Endothelial cell of umbilical vein (primary cell): ENCODE data around the gene MXI1. TPM values are rescaled to one million over a fixed set of nuclear protein-coding genes. Genes with fewer than 3 reads are reported as not detected.

Experiments
- BruUV-seq: library from RNA; stranded (reverse); fragments of 400-500 nt; replicated peaks from 2 replicates; lab custom pipeline; 2021; lab: Mats Ljungman, UMichigan
- CTCF ChIA-PET: fragments of 300-600, 350-600 bp; sonication (Branson Sonifier 250); formaldehyde crosslinking; loops from one replicate; lab custom pipeline; 2021; ENCODE audit warnings: antibody characterized with exemption, inconsistent platforms; lab: Charles Lee
- POLR2A ChIA-PET: fragments of 300-600, 350-600 bp; sonication (Branson Sonifier 250); formaldehyde crosslinking; loops from one replicate; lab custom pipeline; 2021; ENCODE audit warnings: antibody characterized with exemption, inconsistent platforms; lab: Charles Lee
- DNase-seq: peaks from one replicate; pipeline ENCODE4 v3.0.0-alpha.2; 2011; ENCODE audit warnings: low read depth, low spot score
- FAIRE-seq: peaks from 2 replicates; lab custom pipeline; 2011; peaks lifted over from hg19 to GRCh38; lab: Jason Lieb, UNC
- H2AFZ ChIP-seq: 2 replicates; pipeline ENCODE4 v1.6.0; 2012; ENCODE audit warnings: low read depth, low read length, control low read depth, inconsistent platforms
- H3K27ac ChIP-seq: 2 replicates; pipeline ENCODE4 v1.5.1; 2011; ENCODE audit warnings: low read depth, mild to moderate bottlenecking, control low read depth, low read length, moderate library complexity; ENCODE audit not compliant: insufficient read depth
- H3K27me3 ChIP-seq, 2 experiments: 2 replicates each; pipeline versions ENCODE4 v1.6.0 to v1.6.1; 2011; ENCODE audit warnings: low read length in 2 of 2, mixed read lengths in 1 of 2; ENCODE audit not compliant: control insufficient read depth in 2 of 2, insufficient read depth in 2 of 2
- H3K36me3 ChIP-seq, 2 experiments: 2 replicates in 1 of 2; 3 replicates in 1 of 2; pipeline ENCODE4 v1.5.1; 2011; ENCODE audit warnings: low read length in 2 of 2, mild to moderate bottlenecking in 1 of 2, moderate library complexity in 1 of 2; ENCODE audit not compliant: control insufficient read depth in 2 of 2, insufficient read depth in 2 of 2; ENCODE audit errors: extremely low read depth in 1 of 2
- H3K4me1 ChIP-seq: 3 replicates; pipeline ENCODE4 v1.5.1; 2011; ENCODE audit warnings: mild to moderate bottlenecking, low read length; ENCODE audit not compliant: control insufficient read depth, insufficient read depth; ENCODE audit errors: extremely low read depth
- H3K4me2 ChIP-seq: 2 replicates; pipeline ENCODE4 v1.6.1; 2011; ENCODE audit warnings: low read length, control low read depth, mixed read lengths; ENCODE audit not compliant: insufficient read depth
- H3K4me3 ChIP-seq, 3 experiments: fragments of 200-600 bp in 1 of 3; sonication (generic), shearing (Covaris generic) in 1 of 3; replicated peaks in 1 of 3; 2 replicates each; pipeline ENCODE4 v1.5.1; 2011 to 2016; ENCODE audit warnings: control low read depth in 3 of 3, low read length in 3 of 3, mild to moderate bottlenecking in 2 of 3, inconsistent platforms in 1 of 3, low read depth in 1 of 3, moderate library complexity in 1 of 3; ENCODE audit not compliant: insufficient read depth in 1 of 3
- H3K79me2 ChIP-seq: 2 replicates; pipeline ENCODE4 v1.6.0; 2012; ENCODE audit warnings: low read length, inconsistent platforms; ENCODE audit not compliant: control insufficient read depth, insufficient read depth
- H3K9ac ChIP-seq: replicated peaks from 2 replicates; pipeline ENCODE3; 2011; ENCODE audit warnings: low read length, control low read depth; ENCODE audit not compliant: insufficient read depth; ENCODE audit errors: extremely low read depth
- H3K9me1 ChIP-seq: replicated peaks from 3 replicates; pipeline ENCODE4 v1.6.0; 2011; ENCODE audit warnings: mild to moderate bottlenecking, low read length; ENCODE audit not compliant: control insufficient read depth, insufficient read depth; ENCODE audit errors: extremely low read depth
- H3K9me3 ChIP-seq: replicated peaks from 2 replicates; pipeline ENCODE4 v1.5.1; 2012; ENCODE audit warnings: low read length, inconsistent platforms; ENCODE audit not compliant: control insufficient read depth, insufficient read depth
- H4K20me1 ChIP-seq: replicated peaks from 2 replicates; pipeline ENCODE3; 2011; ENCODE audit warnings: mild to moderate bottlenecking, low read length; ENCODE audit not compliant: control insufficient read depth, insufficient read depth; ENCODE audit errors: extremely low read depth
- CTCF ChIP-seq, 2 donors: IDR thresholded peaks; 1 replicate in 1 of 2; 2 replicates in 1 of 2; pipeline ENCODE4 v1.5.1; 2011; ENCODE audit warnings: low read length in 2 of 2, mild to moderate bottlenecking in 2 of 2, moderate library complexity in 2 of 2, control low read depth in 1 of 2, inconsistent platforms in 1 of 2, low read depth in 1 of 2; ENCODE audit not compliant: insufficient read depth in 1 of 2; ENCODE audit errors: extremely low read depth in 1 of 2
- EZH2 ChIP-seq: IDR thresholded peaks from 2 replicates; pipeline ENCODE4 v1.6.1; 2012; ENCODE audit warnings: borderline replicate concordance, low read depth, mild to moderate bottlenecking, moderate library complexity, low read length, inconsistent platforms; ENCODE audit not compliant: severe bottlenecking
- FOS ChIP-seq: IDR thresholded peaks from 2 replicates; pipeline ENCODE4 v1.6.1; 2011; ENCODE audit warnings: mild to moderate bottlenecking, low read length, moderate library complexity, borderline replicate concordance; ENCODE audit not compliant: insufficient read depth
- GATA2 ChIP-seq: IDR thresholded peaks from 2 replicates; pipeline ENCODE4 v1.7.0; 2011; ENCODE audit warnings: low read depth, mild to moderate bottlenecking, moderate library complexity, mixed read lengths, low read length; ENCODE audit not compliant: insufficient read length, insufficient read depth
- JUN ChIP-seq: IDR thresholded peaks from 2 replicates; pipeline ENCODE4 v1.6.1; 2011; ENCODE audit warnings: borderline replicate concordance, low read depth; ENCODE audit not compliant: insufficient read length, insufficient read depth
- MAX ChIP-seq: IDR thresholded peaks from 2 replicates; pipeline ENCODE4 v1.6.1; 2011; ENCODE audit not compliant: insufficient read depth, insufficient read length
- MYC ChIP-seq: IDR thresholded peaks from one replicate; pipeline ENCODE4 v1.6.1; 2011; ENCODE audit warnings: mild to moderate bottlenecking, low read depth, low read length
- POLR2A ChIP-seq: IDR thresholded peaks from 2 replicates; pipeline ENCODE4 v1.6.1; 2012; ENCODE audit warnings: low read depth, mild to moderate bottlenecking, control low read depth, low read length
- POLR2AphosphoS5 ChIP-seq: IDR thresholded peaks from 2 replicates; pipeline ENCODE4 v1.6.1; 2012; ENCODE audit warnings: low read depth, mild to moderate bottlenecking, control low read depth, low read length, moderate library complexity; ENCODE audit not compliant: insufficient read depth
- dilution Hi-C: fragments of 300-500 bp; cut with MboI; formaldehyde crosslinking; loops from one replicate; pipeline ENCODE4 v1.15.0; 2019; ENCODE audit warnings: low sequenced_read_pairs; ENCODE audit not compliant: extremely low pct_ligation_motif_present
- intact Hi-C: fragments of 100-400 bp; cut with micrococcal nuclease; formaldehyde crosslinking; loops from one replicate; pipeline ENCODE4 v1.10.0; 2022
- polyA plus RNA-seq, 4 experiments: library from polyadenylated mRNA; depleted of rRNA in 3 of 4; stranded (reverse) in 3 of 4; unstranded in 1 of 4; fragments of >200 nt; gene quantifications; 2 replicates each; pipeline versions ENCODE4 v1.2.1 to v1.2.3, GENCODE V29; 2011 to 2012; ENCODE audit warnings: missing spikeins in 1 of 4
- total RNA-seq: library from RNA; stranded (reverse); gene quantifications from 2 replicates; pipeline ENCODE4 v1.2.3, GENCODE V29; 2021

Gene MXI1
- total and polyA plus RNA-seq, 2 donors (not counting 3 experiments of a cell fraction or from before 2014, with no cell fraction given): 2.7 to 8.5 TPM

- ChIA-PET CTCF (interaction anchor here (0.8 to 7.1 kb wide), 7 partner anchors 14 to 1928 kb away, joined by 3 to 99 read pairs (median 15); partner anchors contain the start of gene SMNDC1), POLR2A (interaction anchor here (1.2 kb wide), 1 partner anchor 17 kb away, joined by 3 read pairs; no protein-coding TSS in a partner anchor)
- intact Hi-C loops (loop anchor here (1.0 to 5.0 kb wide), 2 partner anchors 70 to 242 kb away; no protein-coding TSS in a partner anchor), dilution Hi-C loops (no loop called here)
- peaks cover 23 to 35% of the 10 kb centered on the region in 2 experiments for H3K27me3 ChIP-seq
- H3K4me1 ChIP-seq: peaks cover 4% of the 10 kb centered on the region
- no peaks in the 10 kb centered on the region for H3K79me2 ChIP-seq
- TF ChIP-seq GATA2: no peak
- peak; percentile 18 for TF ChIP-seq FOS
- peak; percentile 84 for FAIRE-seq
- H3K36me3 ChIP-seq: no peaks in the 10 kb centered on the region
- H3K4me2 ChIP-seq: peak overlapping the region; percentile 95
- no peak overlapping the region for H3K27ac ChIP-seq
- H3K9me3 ChIP-seq: no peaks in the 10 kb centered on the region
- H3K9ac ChIP-seq: peak overlapping the region; percentile 6
- H3K4me3 ChIP-seq: peak overlapping the region; percentile 9 to 65 (median 48)
- DNase-seq: peak; percentile 54
- peak overlapping the region; percentile 71 for H2AFZ ChIP-seq
- BruUV-seq: no TSS peak
- no peaks in the 10 kb centered on the region for H4K20me1 ChIP-seq
- H3K9me1 ChIP-seq: no peaks in the 10 kb centered on the region
These were observed 2.1 kb downstream of the MXI1 start for GRCh38 chr10:110209454-110209925.

- FAIRE-seq: peak; percentile 67
- Histone ChIP-seq H3K36me3 (no peaks in the 10 kb centered on the region), H2AFZ (peak overlapping the region; percentile 71), H3K4me1 (peaks cover 4% of the 10 kb centered on the region), H3K9me1 (no peaks in the 10 kb centered on the region), H3K9me3 (no peaks in the 10 kb centered on the region), H3K27ac (no peak overlapping the region), H3K9ac (peak overlapping the region; percentile 52), H3K27me3 (peaks cover 19 to 35% of the 10 kb centered on the region in 2 experiments), H3K4me3 (peak overlapping the region; percentile 48 to 68 (median 65)), H3K4me2 (peak overlapping the region; percentile 95), H3K79me2 (no peaks in the 10 kb centered on the region), H4K20me1 (no peaks in the 10 kb centered on the region)
- no TSS peak for BruUV-seq
- TF ChIP-seq CTCF (IDR thresholded peaks at IDR 0.05; ENCODE audit: extremely low read depth in 1 of 2, insufficient read depth in 1 of 2, low read depth in 1 of 2, low read length in 2 of 2): no peak
- TF ChIP-seq MAX: no peak
- no peak for TF ChIP-seq GATA2
- TF ChIP-seq MYC: no peak
- no peak for TF ChIP-seq EZH2
- no peak for TF ChIP-seq POLR2A
- no peak for TF ChIP-seq FOS
- TF ChIP-seq JUN: no peak
- no peak for TF ChIP-seq POLR2AphosphoS5
- peak; percentile 46 for DNase-seq
- POLR2A ChIA-PET: interaction anchor here (0.7 to 1.9 kb wide), 3 partner anchors 12 to 342 kb away, joined by 3 to 10 read pairs (median 6); no protein-coding TSS in a partner anchor
- dilution Hi-C loops: no loop called here
- CTCF ChIA-PET: interaction anchor here (0.7 to 7.1 kb wide), 7 partner anchors 13 to 326 kb away, joined by 3 to 99 read pairs (median 15); no protein-coding TSS in a partner anchor
- intact Hi-C loops: loop anchor here (1.0 to 5.0 kb wide), 2 partner anchors 69 to 243 kb away; no protein-coding TSS in a partner anchor
These were observed 2.7 kb downstream of the MXI1 start for GRCh38 chr10:110209926-110210673.
